HG02884 (cell line): Measurements from ENCODE around the gene ZNF236.
"Not testable (repeated sequence)": the region's sequence is repeated elsewhere in the genome, so short reads cannot be mapped to it uniquely, and the experiment has no call there.

ENCODE experiments used
- ATAC-seq: cut with Tn5 transposase; IDR thresholded peaks from one replicate; pipeline ENCODE4 v1.9.1; 2021; ENCODE audit warnings: mild to moderate bottlenecking, moderate library complexity; ENCODE audit not compliant: unreplicated experiment

Gene ZNF236

GRCh38 chr18:76943542-76944339 is 121.4 kb downstream of the ZNF236 start:
- no peak for ATAC-seq

GRCh38 chr18:76944346-76944745 is 122.0 kb downstream of the ZNF236 start:
- ATAC-seq: not testable (repeated sequence)

DNA sequence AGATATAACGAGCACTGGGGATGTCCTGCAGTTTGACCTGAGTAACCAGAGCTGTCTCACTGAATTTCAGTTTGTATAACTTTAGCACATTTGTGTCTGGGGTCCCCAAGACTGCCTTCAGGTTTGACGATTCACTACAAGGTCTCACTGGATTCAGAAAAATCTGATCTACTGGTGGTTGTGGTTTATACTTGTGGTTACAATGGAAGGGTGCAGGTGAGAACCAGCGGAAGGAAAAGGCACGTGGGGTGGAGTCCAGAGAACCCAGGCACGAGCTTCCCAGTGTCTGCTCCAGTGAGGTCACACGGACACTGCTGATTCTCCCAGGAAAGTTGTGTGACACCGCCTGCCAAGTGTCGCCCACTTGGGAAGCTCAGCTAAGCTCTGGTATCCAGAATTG is 126.0 kb downstream of the ZNF236 start:
- ATAC-seq: no peak

DNA sequence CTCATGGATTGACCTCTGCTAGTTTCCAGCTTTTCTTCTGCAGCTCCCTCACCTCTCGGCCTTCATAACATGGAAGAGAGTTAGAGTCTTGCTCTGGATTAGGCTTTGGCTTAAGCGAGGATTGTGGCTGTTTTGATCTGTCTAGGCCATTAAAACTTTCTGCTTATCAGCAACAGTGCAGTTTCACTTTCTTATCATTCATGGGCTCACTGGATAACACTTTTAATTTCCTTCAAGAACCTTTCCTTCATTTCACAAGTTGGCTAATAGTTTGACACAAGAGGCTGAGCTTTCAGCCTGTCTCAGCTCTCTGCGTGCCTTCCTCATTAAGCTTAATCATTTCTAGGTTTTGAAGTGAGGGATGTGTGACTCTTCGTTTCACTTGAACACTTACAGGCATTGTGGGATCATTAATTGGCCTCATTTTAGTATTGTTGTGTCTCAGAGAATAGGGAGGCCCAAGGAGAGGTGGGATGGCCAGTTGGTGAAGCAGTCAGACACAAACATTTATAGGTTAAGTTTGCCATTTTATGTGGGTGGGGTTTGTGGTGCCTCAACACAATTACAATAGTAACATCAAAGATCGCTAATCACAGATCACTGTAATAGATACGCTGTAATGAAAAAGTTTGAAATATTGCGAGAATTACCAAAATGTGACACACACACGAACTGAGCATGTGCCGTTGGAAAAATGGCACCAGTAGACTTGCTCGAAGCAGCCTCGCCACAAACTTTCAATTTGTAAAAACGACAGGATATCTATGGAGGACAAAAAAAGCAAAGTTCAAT is 129.3 kb downstream of the ZNF236 start:
- no peak for ATAC-seq

DNA sequence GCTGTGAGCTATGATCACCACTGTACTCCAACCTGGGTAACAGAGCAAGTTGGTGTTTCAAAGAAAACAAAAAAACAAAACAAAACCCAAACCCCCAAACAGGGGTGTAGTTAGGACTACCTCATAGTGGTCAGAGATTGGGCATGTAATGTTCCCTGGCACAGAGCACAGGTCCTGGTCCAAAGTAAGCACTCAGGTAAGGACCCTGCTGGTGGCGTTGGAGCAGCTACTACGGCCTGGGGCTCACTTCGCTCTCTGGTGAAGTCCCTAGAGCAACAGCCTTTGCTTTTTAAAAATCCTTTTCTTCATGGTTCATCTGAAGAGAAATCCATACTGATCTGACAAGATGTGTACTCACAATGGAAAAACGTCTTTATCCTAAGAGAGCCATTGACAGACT is 130.4 kb downstream of the ZNF236 start:
- ATAC-seq: no peak

GRCh38 chr18:76953156-76953555 is 130.8 kb downstream of the ZNF236 start:
- ATAC-seq: no peak

- ATAC-seq: no peak
These were observed 131.4 kb downstream of the ZNF236 start for GRCh38 chr18:76953583-76954233.

DNA sequence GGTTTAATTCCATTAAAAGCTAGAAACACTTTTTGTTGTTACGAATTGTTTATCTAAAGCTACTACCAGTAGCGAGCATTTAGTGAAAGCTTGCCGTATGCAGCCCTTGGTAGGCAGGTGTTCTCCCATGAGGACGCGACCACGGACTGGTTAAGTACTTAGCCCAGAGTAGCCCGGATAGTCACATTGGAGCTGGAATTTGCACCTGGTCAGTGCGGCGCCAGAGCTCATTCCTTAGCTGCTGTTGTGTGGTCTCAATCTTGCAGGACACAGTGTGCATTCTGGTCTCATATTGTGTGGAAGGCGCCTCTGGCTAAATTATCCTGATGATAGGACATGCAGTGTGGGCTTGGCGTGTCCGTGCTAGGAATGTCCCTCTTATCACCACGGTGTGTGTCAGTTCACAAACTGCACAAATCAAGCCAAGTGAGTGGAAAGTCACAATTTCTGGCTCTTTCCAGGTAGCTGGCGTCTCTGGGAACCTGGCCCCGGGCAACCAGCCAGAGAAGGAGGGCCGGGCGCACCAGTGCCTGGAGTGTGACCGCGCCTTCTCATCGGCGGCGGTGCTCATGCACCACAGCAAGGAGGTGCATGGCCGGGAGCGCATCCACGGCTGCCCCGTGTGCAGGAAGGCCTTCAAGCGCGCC is 133.3 kb downstream of the ZNF236 start:
- no peak for ATAC-seq

DNA sequence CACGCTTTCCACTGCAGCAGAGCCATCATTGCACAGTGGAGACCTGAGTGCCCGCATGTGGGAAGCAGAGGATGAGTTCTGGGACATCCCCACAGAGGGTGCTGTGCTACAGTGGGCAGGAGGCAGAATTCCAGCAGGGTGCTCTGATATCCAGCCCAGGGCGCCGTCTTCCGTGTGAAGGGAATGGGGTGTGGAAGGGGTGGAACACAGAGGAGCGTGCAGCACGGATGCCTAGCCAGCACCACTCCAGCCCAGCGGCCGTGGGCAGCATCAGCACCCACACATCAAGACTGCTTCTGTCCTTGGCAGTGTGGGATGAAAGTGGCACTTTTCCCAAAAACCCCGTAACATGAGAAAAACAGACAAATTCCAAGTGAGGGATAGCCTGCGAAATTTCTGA is 134.3 kb downstream of the ZNF236 start:
- no peak for ATAC-seq

DNA sequence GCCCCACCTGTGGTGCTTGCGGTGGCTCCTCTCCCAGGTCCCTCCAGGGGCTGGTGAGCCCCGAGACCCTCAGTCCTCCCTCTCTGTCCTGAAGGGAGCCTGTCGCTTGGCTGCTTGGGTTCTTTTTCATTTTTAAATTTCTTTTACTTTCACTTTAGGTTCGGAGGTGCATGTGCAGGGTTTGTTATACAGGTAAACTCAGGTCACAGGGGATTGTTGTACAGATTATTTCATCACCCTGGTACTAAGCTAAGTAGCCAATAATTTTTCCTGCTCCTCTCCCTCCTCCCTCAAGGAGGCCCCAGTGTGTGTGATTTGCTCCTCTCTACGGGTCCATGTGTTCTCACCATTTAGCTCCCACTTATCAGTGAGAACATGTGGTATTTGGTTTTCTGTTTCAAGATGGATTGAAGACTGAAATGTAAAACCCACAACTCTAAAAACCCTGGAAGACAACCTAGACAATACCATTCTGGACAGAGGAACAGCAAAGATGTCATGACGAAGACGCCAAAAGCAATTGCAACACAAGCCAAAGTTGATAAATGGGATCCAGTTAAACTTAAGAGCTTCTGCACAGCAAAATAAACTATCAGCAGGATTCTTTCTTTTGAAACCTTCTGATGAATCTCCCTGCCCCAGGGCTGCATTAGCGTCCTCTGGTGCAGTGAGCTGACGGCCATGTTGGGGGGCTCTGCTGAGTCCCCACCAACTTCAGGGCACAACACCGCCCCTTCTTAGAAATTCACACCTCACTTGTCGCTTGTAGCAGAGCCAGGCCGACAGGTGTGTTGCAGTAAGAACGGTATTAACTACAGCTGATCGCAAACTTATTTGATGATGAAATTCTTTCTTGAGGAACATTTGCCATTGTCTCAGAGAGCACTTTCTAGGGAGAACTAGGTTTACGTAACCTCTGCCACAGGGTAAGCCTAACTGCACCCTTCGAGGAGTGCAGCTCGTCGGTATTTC is 135.3 kb downstream of the ZNF236 start:
- ATAC-seq: no peak

DNA sequence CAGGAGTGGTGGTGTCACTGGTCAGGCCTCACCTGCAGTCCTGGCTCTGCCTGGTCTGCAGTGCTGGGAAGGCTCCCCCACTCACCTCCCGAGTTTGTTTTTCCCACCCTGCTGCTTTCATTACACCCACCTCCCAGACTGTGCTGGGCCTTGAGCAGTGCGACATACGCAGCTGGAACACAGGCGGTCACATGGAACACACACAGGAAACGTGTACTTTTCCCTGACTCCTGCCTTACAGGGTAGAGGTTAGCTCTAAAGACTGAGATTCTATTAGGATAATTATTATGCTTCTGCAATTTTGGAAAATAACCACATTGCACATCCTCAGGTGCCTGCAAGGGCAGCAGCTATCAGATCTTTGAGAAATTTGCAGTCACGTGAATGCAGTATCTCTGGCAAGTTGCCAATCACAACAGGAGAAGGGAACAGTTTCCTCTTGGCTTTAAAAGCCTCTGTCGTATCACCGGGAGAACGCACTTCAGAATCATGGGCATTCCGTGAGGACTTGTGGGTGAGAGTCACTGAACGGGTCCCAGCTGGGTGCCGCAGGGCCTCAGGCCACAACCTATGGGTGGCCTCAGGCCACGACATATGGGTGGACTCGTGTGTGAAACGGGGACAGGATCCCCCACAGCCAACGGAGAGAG is 136.5 kb downstream of the ZNF236 start:
- no peak for ATAC-seq

- ATAC-seq: no peak
These were observed 137.2 kb downstream of the ZNF236 start for GRCh38 chr18:76959605-76960004.

DNA sequence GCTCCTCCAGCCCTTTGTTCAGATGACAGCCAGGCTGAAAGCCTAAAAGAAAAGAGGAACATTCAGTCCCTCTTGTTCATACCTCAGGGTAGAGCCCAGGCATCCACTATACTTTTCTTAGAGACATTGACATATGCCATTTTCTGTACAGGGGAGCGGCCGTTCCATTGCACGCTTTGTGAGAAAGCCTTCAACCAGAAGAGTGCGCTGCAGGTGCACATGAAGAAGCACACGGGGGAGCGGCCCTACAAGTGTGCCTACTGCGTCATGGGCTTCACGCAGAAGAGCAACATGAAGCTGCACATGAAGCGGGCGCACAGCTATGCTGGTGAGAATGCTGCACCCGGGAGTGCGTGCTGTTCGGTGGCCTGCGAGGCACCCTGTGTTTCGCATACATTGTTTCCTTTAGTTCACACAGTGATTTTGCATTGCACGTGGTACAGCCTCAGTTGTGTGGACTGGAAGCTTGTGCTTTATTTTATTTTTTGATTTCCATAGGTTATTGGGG is 138.2 kb downstream of the ZNF236 start:
- ATAC-seq: no peak

DNA sequence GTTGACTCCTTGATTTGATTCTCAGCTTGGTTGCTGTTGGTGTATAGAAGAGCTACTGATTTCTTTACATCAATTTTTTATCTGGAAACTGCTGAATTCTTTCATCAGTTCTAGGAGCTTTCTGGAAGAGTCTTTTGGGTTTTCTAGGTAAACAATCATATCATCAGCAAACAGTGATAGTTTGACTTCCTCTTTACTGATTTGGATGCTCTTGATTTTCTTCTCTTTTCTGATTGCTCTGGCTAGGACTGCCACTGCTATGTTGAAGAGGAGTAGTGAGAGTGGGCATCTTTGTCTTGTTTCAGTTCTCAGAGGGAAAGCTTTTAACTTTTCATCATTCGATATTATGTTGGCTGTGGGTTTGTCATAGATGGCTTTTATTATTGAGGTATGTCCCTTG is 140.5 kb downstream of the ZNF236 start:
- no peak for ATAC-seq

- no peak for ATAC-seq
These were observed 141.6 kb downstream of the ZNF236 start for GRCh38 chr18:76963936-76964335.

DNA sequence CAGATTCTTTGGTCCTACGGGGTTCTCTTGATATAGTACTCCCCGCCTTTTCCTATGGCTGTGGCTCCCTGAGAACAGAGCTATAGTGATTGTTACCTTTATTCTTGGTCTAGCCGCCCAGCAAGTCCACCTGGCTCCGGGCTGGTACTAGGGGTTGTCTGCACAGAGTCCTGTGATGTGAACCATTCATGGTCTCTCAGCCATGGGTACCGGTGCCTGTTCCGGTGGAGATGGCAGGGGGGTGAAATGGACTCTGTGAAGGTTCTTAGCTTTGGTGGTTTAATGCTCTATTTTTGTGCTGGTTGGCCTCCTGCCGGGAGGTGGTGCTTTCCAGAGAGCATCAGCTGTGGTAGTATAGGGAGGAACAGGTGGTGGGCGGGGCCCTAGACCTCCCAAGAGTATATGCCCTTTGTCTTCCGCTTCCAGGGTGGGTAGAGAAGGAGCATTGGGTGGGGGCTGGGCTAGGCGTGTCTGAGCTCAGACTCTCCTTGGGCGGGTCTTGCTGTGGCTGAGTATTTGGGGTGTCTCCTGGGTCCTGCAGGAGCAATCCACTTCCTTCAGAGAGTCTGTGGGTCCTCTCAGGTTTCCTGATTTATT is 143.3 kb downstream of the ZNF236 start:
- ATAC-seq: not testable (repeated sequence)

- ATAC-seq: not testable (repeated sequence)
These were observed 144.9 kb downstream of the ZNF236 start for GRCh38 chr18:76967299-76967698.

- ATAC-seq: no peak
These were observed 145.5 kb downstream of the ZNF236 start for GRCh38 chr18:76967721-76968472.
